Astrocyte (in vitro differentiated cells and primary cell): ENCODE measurements around the gene CIC.

ENCODE experiments used
- EZH2 ChIP-seq: IDR thresholded peaks from 2 replicates; pipeline ENCODE4 v1.6.1; 2012; ENCODE audit warnings: mild to moderate bottlenecking, low read length, inconsistent platforms; ENCODE audit not compliant: insufficient read depth
- TF ChIP-seq, protein P1 (sequence below): IDR thresholded peaks from 2 replicates; pipeline ENCODE4 v1.5.1; 2011; ENCODE audit warnings: low read depth, mild to moderate bottlenecking, inconsistent platforms, low read length, moderate library complexity; ENCODE audit not compliant: insufficient read depth

DNA sequence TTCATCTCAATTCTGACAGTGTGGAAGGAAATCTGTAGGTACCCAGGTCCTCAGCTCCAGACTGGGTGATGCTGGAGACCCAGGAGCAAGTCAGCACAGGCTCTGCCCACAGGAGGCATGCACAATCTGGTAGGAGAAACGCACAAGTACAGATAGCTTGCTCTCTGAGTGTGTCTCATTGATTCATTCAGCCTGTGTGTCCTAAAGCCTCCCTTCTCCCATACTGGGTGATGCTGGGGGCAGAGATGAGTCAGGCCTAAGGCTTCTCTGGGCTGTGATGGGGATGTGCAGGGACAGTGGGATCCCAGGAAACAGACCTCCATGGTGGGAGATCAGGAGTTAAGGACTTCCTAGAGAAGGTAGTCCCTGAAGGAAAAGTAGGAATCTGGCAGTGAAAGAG is 42.2 kb upstream of the CIC start:
- TF ChIP-seq, protein P1, sequence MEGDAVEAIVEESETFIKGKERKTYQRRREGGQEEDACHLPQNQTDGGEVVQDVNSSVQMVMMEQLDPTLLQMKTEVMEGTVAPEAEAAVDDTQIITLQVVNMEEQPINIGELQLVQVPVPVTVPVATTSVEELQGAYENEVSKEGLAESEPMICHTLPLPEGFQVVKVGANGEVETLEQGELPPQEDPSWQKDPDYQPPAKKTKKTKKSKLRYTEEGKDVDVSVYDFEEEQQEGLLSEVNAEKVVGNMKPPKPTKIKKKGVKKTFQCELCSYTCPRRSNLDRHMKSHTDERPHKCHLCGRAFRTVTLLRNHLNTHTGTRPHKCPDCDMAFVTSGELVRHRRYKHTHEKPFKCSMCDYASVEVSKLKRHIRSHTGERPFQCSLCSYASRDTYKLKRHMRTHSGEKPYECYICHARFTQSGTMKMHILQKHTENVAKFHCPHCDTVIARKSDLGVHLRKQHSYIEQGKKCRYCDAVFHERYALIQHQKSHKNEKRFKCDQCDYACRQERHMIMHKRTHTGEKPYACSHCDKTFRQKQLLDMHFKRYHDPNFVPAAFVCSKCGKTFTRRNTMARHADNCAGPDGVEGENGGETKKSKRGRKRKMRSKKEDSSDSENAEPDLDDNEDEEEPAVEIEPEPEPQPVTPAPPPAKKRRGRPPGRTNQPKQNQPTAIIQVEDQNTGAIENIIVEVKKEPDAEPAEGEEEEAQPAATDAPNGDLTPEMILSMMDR = no peak
- no peak for TF ChIP-seq EZH2
